C4-2B (cell line): Measurements from ENCODE around the gene EEF2K.
"Not testable (repeated sequence)": the region's sequence is repeated elsewhere in the genome, so short reads cannot be mapped to it uniquely, and the experiment has no call there.

Source experiments
- H3K27ac ChIP-seq: fragments of 450-650 bp; 2 replicates; pipeline ENCODE4 v1.5.1; 2017
- ZFX ChIP-seq: fragments of 450-650 bp; IDR thresholded peaks from 2 replicates; pipeline ENCODE4 v1.6.1; 2017
- TF ChIP-seq, protein P1 (sequence below): fragments of 450-650 bp; conservative IDR thresholded peaks from 2 replicates; pipeline ENCODE4 v1.5.1; 2017; ENCODE audit warnings: mild to moderate bottlenecking

EEF2K gene

DNA sequence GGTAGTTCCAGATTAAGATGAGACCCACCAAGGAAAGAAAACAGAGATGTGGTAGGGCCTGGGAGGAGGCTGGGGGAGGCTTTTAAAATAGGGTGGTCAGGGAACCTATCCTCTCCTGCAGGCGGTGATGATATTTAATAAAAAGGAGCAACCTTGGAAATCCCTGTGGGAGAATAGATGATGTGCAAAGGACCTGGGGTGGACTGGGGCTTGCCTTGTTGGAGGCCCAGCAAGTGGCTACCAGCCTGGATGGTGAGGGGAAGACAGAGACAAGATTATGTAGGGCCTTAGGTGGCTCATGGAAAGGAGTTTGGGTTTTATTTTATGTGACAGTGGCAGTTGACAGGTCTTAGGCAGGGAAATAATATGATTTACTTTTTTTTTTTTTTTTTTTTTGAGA, 93.0 kb downstream of the EEF2K start:
- H3K27ac ChIP-seq, result no peak overlapping the region; the same call in none of the 2 replicates
- TF ChIP-seq, protein P1, sequence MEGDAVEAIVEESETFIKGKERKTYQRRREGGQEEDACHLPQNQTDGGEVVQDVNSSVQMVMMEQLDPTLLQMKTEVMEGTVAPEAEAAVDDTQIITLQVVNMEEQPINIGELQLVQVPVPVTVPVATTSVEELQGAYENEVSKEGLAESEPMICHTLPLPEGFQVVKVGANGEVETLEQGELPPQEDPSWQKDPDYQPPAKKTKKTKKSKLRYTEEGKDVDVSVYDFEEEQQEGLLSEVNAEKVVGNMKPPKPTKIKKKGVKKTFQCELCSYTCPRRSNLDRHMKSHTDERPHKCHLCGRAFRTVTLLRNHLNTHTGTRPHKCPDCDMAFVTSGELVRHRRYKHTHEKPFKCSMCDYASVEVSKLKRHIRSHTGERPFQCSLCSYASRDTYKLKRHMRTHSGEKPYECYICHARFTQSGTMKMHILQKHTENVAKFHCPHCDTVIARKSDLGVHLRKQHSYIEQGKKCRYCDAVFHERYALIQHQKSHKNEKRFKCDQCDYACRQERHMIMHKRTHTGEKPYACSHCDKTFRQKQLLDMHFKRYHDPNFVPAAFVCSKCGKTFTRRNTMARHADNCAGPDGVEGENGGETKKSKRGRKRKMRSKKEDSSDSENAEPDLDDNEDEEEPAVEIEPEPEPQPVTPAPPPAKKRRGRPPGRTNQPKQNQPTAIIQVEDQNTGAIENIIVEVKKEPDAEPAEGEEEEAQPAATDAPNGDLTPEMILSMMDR, result no peak
- TF ChIP-seq ZFX, result no peak

DNA sequence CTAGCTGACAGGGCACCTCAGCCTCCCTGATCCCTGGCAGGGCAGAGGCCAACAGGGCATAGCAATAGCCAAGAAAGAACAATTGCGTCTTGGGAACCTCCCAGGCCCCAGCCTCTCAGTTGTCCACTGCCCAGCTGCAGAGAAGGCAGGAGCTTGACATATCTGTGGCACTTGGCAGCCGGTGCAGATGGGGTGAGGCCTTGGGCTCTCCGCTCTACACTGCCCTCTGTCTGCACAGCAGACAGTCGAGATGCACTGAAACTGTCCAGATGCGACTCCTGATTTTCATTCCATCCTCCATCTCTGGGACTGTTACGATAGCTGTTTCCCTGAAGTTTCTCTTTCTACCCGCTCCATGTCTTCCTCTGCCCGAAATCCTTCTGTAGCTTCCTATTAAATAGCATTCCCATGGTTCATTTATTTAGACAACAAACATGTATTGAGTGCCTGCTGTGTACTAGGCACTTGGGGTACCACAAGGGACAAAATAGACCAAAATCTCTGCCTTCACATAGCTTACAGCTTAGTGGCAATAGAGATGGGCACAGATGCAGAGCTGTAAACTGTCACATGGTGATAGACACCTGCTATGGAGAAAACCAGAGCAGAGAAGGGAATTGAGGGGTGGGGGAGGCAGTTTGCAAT, 94.5 kb downstream of the EEF2K start:
- no peak overlapping the region for H3K27ac ChIP-seq
- TF ChIP-seq, protein P1, result peak; percentile 76
- no peak for TF ChIP-seq ZFX

DNA sequence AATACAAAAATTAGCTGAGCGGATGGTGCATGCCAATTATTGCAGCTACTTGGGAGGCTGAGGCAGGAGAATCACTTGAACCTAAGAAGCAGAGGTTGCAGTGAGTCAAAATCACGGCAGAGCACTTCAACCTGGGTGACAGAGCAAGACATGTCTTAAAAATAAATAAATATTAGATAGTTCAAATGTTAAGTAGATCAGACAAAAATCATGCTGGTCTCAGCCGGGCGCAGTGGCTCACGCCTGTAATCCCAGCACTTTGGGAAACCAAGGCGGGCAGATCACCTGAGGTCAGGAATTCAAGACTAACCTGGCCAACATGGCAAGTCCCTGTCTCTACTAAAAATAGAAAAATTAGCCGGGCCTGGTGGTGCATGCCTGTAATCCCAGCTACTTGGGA, 95.3 kb downstream of the EEF2K start:
- not testable (repeated sequence) for H3K27ac ChIP-seq

DNA sequence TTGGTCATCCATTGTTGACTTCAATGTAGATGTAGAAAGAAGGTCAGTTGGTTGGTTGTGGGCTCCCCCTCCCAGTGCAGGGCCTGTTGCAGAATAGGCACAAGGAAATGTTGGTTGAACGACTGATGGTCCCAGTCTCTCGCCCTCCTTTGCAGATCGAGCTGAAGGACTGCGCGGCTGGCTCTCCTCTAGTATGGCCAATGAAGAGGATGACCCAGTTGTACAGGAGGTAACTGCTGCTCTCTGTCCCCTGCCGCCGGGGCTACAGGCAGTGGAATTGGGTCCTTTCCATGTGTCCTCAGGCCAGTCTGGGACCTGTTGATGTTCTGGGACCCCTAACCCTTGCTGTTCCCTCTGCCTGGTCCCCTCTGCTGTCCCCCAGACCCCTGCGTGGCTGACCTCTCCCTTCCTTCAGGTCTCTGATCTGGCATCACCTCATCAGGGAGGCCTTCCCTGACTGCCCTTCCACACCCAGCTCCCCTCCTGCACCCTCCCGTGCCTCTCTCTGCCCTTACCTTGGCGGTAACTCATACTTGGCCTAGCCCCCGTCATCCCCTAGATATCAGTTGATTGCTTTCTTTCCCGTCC, 96.8 kb downstream of the EEF2K start:
- no peak overlapping the region for H3K27ac ChIP-seq
- no peak for TF ChIP-seq ZFX
- TF ChIP-seq, protein P1, result no peak

DNA sequence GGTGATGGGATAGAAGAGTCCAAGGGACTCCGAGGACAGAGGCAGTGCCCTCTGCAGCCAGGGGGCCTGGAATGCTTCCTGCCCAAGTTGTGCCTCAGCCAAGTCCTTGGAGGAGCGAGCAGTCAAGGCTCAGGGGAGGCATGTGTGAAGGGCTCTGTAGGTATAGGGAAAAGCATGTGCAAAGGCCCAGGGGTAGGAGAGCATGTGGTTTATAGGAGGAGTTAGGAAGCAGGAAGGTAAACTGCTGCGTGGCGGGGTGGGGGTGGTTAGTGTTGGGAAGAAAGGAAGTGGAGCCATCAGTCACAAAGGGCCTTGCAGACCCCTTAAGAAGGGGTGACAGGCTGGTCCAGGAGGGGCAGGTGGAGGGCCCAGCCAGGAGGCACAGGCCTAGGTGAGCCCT, 98.3 kb downstream of the EEF2K start:
- TF ChIP-seq, protein P1, result no peak
- no peak for TF ChIP-seq ZFX

DNA sequence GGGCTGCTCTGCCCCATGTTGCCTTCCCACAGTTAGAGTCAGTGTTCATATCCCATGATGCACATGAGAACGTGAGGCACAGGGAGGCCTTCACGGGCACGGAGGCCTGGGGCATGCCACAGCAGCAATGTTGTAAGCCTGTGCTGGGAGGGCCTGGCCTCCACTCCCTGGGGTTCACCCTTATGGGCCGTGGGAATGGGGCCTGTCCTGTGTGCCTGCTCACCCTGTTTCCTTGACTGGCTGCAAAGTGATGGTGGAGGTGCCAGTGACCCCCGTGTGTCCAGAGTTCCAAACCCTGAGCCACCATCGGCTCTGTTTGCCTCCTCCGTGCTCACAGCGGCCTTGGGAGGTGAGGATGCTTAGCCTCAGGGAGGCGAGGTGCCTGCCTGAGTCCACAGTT, 100.7 kb downstream of the EEF2K start:
- no peak for TF ChIP-seq ZFX
- TF ChIP-seq, protein P1, result no peak
- no peak overlapping the region for H3K27ac ChIP-seq

More for the DNA sequence above, 98.3 kb downstream of the EEF2K start:
- no peak overlapping the region for H3K27ac ChIP-seq

DNA sequence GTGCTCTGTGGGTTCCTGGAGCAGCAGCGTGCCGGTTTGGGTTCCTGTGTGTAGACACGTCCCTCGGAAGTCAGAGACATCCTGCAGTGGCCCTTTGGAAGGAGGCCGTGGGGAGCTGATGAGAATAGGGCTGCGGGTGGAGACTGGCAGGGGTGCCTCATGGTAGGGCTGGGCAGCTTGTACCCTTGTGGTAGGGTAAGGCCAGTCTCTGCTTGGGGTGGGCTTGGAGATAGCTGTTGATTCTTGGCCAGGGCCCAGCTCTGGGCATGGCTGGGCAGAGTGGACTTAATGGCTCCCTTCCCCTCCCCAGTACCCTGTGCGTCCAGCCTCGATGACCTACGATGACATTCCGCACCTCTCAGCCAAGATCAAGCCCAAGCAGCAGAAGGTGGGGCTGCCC, 101.8 kb downstream of the EEF2K start:
- H3K27ac ChIP-seq, result no peak overlapping the region
- TF ChIP-seq, protein P1, result no peak
- no peak for TF ChIP-seq ZFX
